HCT116 (cell line): ENCODE measurements around the gene RYR3. TPM values are rescaled to one million over a fixed set of nuclear protein-coding genes. Genes with fewer than 3 reads are reported as not detected.

Experiments used
- ATAC-seq: fragments of 200-7000 bp; cut with Tn5 transposase; 2 replicates; pipeline ENCODE4 v1.9.1; 2020; ENCODE audit warnings: mild to moderate bottlenecking, moderate library complexity
- BruUV-seq: library from RNA; stranded (reverse); fragments of 400-500 nt; replicated peaks from 2 replicates; lab custom pipeline; 2021; lab: Mats Ljungman, UMichigan
- CTCF ChIA-PET: fragments of 300-600 bp; sonication (Branson Sonifier 250); formaldehyde crosslinking; loops from one replicate; lab custom pipeline; 2021; ENCODE audit warnings: antibody characterized with exemption; lab: Charles Lee
- POLR2A ChIA-PET: fragments of 300-600, 350-600 bp; sonication (Branson Sonifier 250); formaldehyde crosslinking; loops from one replicate; lab custom pipeline; 2021; ENCODE audit warnings: antibody characterized with exemption; lab: Charles Lee
- RAD21 ChIA-PET, 2 experiments: fragments of 300-600 bp; sonication (Branson Sonifier 250); formaldehyde crosslinking; loops; one replicate each; lab custom pipeline; 2023; ENCODE audit warnings: low total read pairs in 2 of 2; ENCODE audit not compliant: uncharacterized antibody in 2 of 2, unreplicated experiment in 2 of 2, low non-redundant PET in 1 of 2; lab: Charles Lee
- DNase-seq: peaks from one replicate; pipeline ENCODE4 v3.0.0-alpha.2; 2010; ENCODE audit warnings: low read depth, low spot score
- H2AFZ ChIP-seq: fragments of 200-600 bp; shearing (Covaris generic), sonication (generic); 2 replicates; pipeline ENCODE4 v1.6.1; 2017; ENCODE audit warnings: low read depth, mixed run types, mixed read lengths, antibody characterized with exemption, low read length; ENCODE audit not compliant: poor library complexity, severe bottlenecking
- H3K27ac ChIP-seq: 2 replicates; pipeline ENCODE4 v1.5.1; 2012; ENCODE audit warnings: low read depth, low read length
- H3K27me3 ChIP-seq: fragments of 200-600 bp; sonication (generic); 2 replicates; pipeline ENCODE4 v1.6.1; 2016; ENCODE audit warnings: mixed run types, low read length, mixed read lengths; ENCODE audit not compliant: insufficient read depth
- H3K36me3 ChIP-seq, 2 experiments: fragments of 200-500 bp in 1 of 2; fragments of 200-600 bp in 1 of 2; sonication (Bioruptor generic) in 1 of 2; sonication (generic) in 1 of 2; 2 replicates each; pipeline versions ENCODE4 v1.5.1 to v1.6.1; 2014 to 2016; ENCODE audit warnings: low read length in 2 of 2, inconsistent platforms in 1 of 2, mixed read lengths in 1 of 2, mixed run types in 1 of 2; ENCODE audit not compliant: insufficient read depth in 2 of 2, control insufficient read depth in 1 of 2
- H3K4me1 ChIP-seq, 2 experiments: fragments of 200-600 bp in 1 of 2; sonication (generic) in 1 of 2; 2 replicates each; pipeline versions ENCODE4 v1.5.1 to v1.6.1; 2012 to 2017; ENCODE audit warnings: low read length in 2 of 2, inconsistent platforms in 1 of 2, mild to moderate bottlenecking in 1 of 2, mixed read lengths in 1 of 2, mixed run types in 1 of 2, moderate library complexity in 1 of 2; ENCODE audit not compliant: insufficient read depth in 2 of 2, control insufficient read depth in 1 of 2
- H3K4me2 ChIP-seq: fragments of 200-600 bp; sonication (generic); 2 replicates; pipeline ENCODE4 v1.6.1; 2017; ENCODE audit warnings: mixed run types, low read length, mixed read lengths
- H3K4me3 ChIP-seq, 2 experiments: fragments of 200-600 bp in 1 of 2; sonication (generic) in 1 of 2; replicated peaks in 1 of 2; 2 replicates each; pipeline ENCODE4 v1.5.1; 2011 to 2016; ENCODE audit warnings: low read length in 2 of 2, control low read depth in 1 of 2, low read depth in 1 of 2, mild to moderate bottlenecking in 1 of 2, mixed read lengths in 1 of 2, mixed run types in 1 of 2
- H3K79me2 ChIP-seq: fragments of 200-600 bp; sonication (generic); 2 replicates; pipeline ENCODE4 v1.6.1; 2017; ENCODE audit warnings: mild to moderate bottlenecking, mixed run types, low read length, moderate library complexity, mixed read lengths; ENCODE audit not compliant: insufficient read depth
- H3K9ac ChIP-seq: fragments of 200-600 bp; sonication (generic); 2 replicates; pipeline ENCODE4 v1.6.1; 2016; ENCODE audit warnings: low read length, mixed read lengths
- H3K9me2 ChIP-seq: fragments of 200-600 bp; sonication (generic), shearing (Covaris generic); 2 replicates; pipeline ENCODE4 v1.6.1; 2017; ENCODE audit warnings: mixed run types, mild to moderate bottlenecking, moderate library complexity; ENCODE audit not compliant: insufficient read depth
- H3K9me3 ChIP-seq, 2 experiments: fragments of 200-500 bp in 1 of 2; fragments of 200-600 bp in 1 of 2; sonication (Bioruptor generic) in 1 of 2; sonication (generic) in 1 of 2; 2 replicates each; pipeline ENCODE4 v1.6.1; 2014 to 2017; ENCODE audit warnings: low read length in 2 of 2, mixed read lengths in 2 of 2, inconsistent platforms in 1 of 2, low read depth in 1 of 2, mild to moderate bottlenecking in 1 of 2, mixed run types in 1 of 2, moderate library complexity in 1 of 2; ENCODE audit not compliant: control insufficient read depth in 1 of 2, insufficient read depth in 1 of 2
- H4K20me1 ChIP-seq: fragments of 200-600 bp; sonication (generic), shearing (Covaris generic); 2 replicates; pipeline ENCODE4 v1.6.1; 2017; ENCODE audit warnings: mixed run types, mild to moderate bottlenecking, moderate library complexity; ENCODE audit not compliant: insufficient read depth
- CEBPB ChIP-seq: IDR thresholded peaks from 2 replicates; pipeline ENCODE4 v1.6.1; 2012; ENCODE audit warnings: low read depth
- EGR1 ChIP-seq: IDR thresholded peaks from 2 replicates; pipeline ENCODE4 v1.6.1; 2012; ENCODE audit warnings: low read depth
- EZH2 ChIP-seq: fragments of 200-600 bp; sonication (generic); IDR thresholded peaks from 2 replicates; pipeline ENCODE4 v1.6.1; 2017; ENCODE audit warnings: antibody characterized with exemption, mixed run types
- POLR2A ChIP-seq: IDR thresholded peaks from 2 replicates; pipeline ENCODE4 v1.7.0; 2011; ENCODE audit warnings: borderline replicate concordance; ENCODE audit not compliant: insufficient read depth, insufficient read length; ENCODE audit errors: extremely low read depth
- REST ChIP-seq: IDR thresholded peaks from 2 replicates; pipeline ENCODE4 v1.6.1; 2012; ENCODE audit warnings: low read depth
- SIN3A ChIP-seq: IDR thresholded peaks from 2 replicates; pipeline ENCODE4 v1.6.1; 2012; ENCODE audit warnings: low read depth
- SRF ChIP-seq: IDR thresholded peaks from 2 replicates; pipeline ENCODE4 v1.6.1; 2012; ENCODE audit warnings: low read depth
- ZNF274 ChIP-seq: fragments of 200-500 bp; sonication (Bioruptor generic); IDR thresholded peaks from 2 replicates; pipeline ENCODE4 v1.6.1; 2014; ENCODE audit warnings: mild to moderate bottlenecking, low read depth, low read length, inconsistent platforms
- intact Hi-C: fragments of 100-400 bp; cut with micrococcal nuclease; formaldehyde crosslinking; loops from 2 replicates; pipeline ENCODE4 v1.10.0; 2022
- total RNA-seq: library from RNA; stranded (reverse); gene quantifications from one replicate; pipeline ENCODE4 v1.2.1, GENCODE V29; 2021; ENCODE audit not compliant: unreplicated experiment

Gene RYR3
- total RNA-seq, 1 experiment from 2014 or later: not detected

GRCh38 chr15:33864360-33865075 lies 553.8 kb downstream of the RYR3 start:
- Histone ChIP-seq H3K36me3 (no peaks in the 10 kb centered on the region), H3K9me2 (no peaks in the 10 kb centered on the region), H2AFZ (no peak overlapping the region), H3K27me3 (no peaks in the 10 kb centered on the region), H3K4me3 (no peak overlapping the region), H3K79me2 (no peaks in the 10 kb centered on the region), H3K4me1 (peaks cover 0 to 10% of the 10 kb centered on the region in 2 experiments; a peak in 2 of 4 replicates), H3K4me2 (no peak overlapping the region), H3K9ac (no peak overlapping the region), H3K9me3 (no peaks in the 10 kb centered on the region), H4K20me1 (no peaks in the 10 kb centered on the region)
- CTCF ChIA-PET: no interaction called here
- BruUV-seq: no TSS peak
- intact Hi-C loops: no loop called here
- POLR2A ChIA-PET: no interaction called here
- RAD21 ChIA-PET: no interaction called here
- TF ChIP-seq SRF (no peak), ZNF274 (no peak), POLR2A (no peak), SIN3A (no peak), REST (no peak), CEBPB (no peak), EZH2 (no peak), EGR1 (no peak)
- TF ChIP-seq, all 23 proteins: peak for 0
- no peak overlapping the region for H3K27ac ChIP-seq
- ATAC-seq (no peak), DNase-seq (no peak)
